ENCODE data around the gene ABRAXAS1. TPM values are rescaled to one million over a fixed set of nuclear protein-coding genes. Genes with fewer than 3 reads are reported as not detected.

Gene ABRAXAS1
- total and polyA plus RNA-seq, 2 of the 8 experiments (the other 6 are each of a cell fraction or from before 2014, with no cell fraction given) = 11.4 to 32.1 TPM

DNA sequence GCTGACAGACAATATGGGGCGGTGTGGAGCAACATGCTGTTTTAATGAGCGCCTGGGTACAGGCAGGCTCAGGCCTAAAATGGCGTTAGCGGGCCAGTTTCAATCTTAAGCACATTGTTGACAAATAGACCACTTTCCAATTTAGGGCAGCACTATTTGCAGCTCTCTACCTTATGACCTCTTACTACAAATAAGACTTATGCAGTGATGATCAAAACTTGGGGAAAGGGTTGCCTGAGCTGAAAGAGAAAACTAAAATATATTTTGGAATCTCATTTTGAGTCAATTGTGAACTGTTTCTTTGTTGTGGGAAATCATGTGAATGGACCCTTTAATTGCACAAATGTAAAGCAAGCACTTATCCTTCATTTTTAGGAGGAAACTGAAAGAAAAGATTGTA, 25.5 kb upstream of the ABRAXAS1 start:
- Histone ChIP-seq H3K79me2 (ENCODE audit: control insufficient read depth in 1 of 2, insufficient read depth in 2 of 2, low read length in 2 of 2) (no peaks in the 10 kb centered on the region), H2AFZ (ENCODE audit: low read length) (no peak overlapping the region), H4K20me1 (replicated peaks in 1 of 2; ENCODE audit: control insufficient read depth in 1 of 2, insufficient read depth in 2 of 2, low read length in 2 of 2) (no peaks in the 10 kb centered on the region)
- TF ChIP-seq PHF8 (conservative IDR thresholded peaks at IDR 0.05; ENCODE audit: low read depth, low read length) (no peak), SIX5 (IDR thresholded peaks at IDR 0.05; ENCODE audit: low read depth, low read length) (no peak), KDM1A (IDR thresholded peaks at IDR 0.05; ENCODE audit: borderline replicate concordance, low read length) (no peak), ZNF274 (IDR thresholded peaks at IDR 0.05; ENCODE audit: borderline replicate concordance, extremely low read depth, low read length) (no peak), EZH2 (IDR thresholded peaks at IDR 0.05; ENCODE audit: low read depth, low read length, severe bottlenecking) (no peak), NANOG (IDR thresholded peaks at IDR 0.05; ENCODE audit: insufficient read depth, low read depth, low read length, poor library complexity, severe bottlenecking) (no peak), CREB1 (IDR thresholded peaks at IDR 0.05) (no peak), YY1 (IDR thresholded peaks at IDR 0.05; ENCODE audit: low read depth, low read length) (no peak), TCF12 (IDR thresholded peaks at IDR 0.05; ENCODE audit: low read depth, low read length) (no peak), JUND (IDR thresholded peaks at IDR 0.05; ENCODE audit: low read length) (no peak), FOSL1 (IDR thresholded peaks at IDR 0.05; ENCODE audit: insufficient read depth, low read depth, low read length) (no peak), TEAD4 (IDR thresholded peaks at IDR 0.05; ENCODE audit: low read depth, low read length) (no peak), POLR2AphosphoS5 (IDR thresholded peaks at IDR 0.05; ENCODE audit: low read depth, low read length) (no peak), GTF2F1 (IDR thresholded peaks at IDR 0.05; ENCODE audit: borderline replicate concordance, low read depth, low read length) (no peak), SP1 (IDR thresholded peaks at IDR 0.05; ENCODE audit: low read depth, low read length) (no peak), BCL11A (IDR thresholded peaks at IDR 0.05; ENCODE audit: low read depth in 2 of 2, low read length in 2 of 2) (no peak)

More for the DNA sequence above, 25.5 kb upstream of the ABRAXAS1 start:
- Histone ChIP-seq H2BK15ac (ENCODE audit: low read length) (no peak overlapping the region), H3K9me3 (ENCODE audit: insufficient read depth in 2 of 2, low read depth in 1 of 2, low read length in 1 of 2) (no peaks in the 10 kb centered on the region), H3K56ac (replicated peaks; ENCODE audit: insufficient read length, low read depth, low read length) (no peak overlapping the region), H2BK5ac (ENCODE audit: low read depth, low read length) (no peak overlapping the region), H3K27me3 (replicated peaks in 1 of 4; ENCODE audit: control insufficient read depth in 3 of 4, extremely low read depth in 1 of 4, insufficient read depth in 3 of 4, low read length in 3 of 4) (no peaks in the 10 kb centered on the region), H3K4me3 (ENCODE audit: extremely low read depth in 1 of 4, insufficient read depth in 2 of 4, low read depth in 3 of 4, low read length in 4 of 4) (no peak overlapping the region), H3K4ac (replicated peaks; ENCODE audit: insufficient read length, low read depth, low read length) (no peak overlapping the region), H3K36me3 (ENCODE audit: control insufficient read depth in 2 of 4, insufficient read depth in 4 of 4, low read length in 3 of 4) (no peaks in the 10 kb centered on the region), H2AK5ac (ENCODE audit: low read depth, low read length) (no peak overlapping the region), H3K9ac (replicated peaks in 1 of 4; ENCODE audit: extremely low read depth in 1 of 4, low read depth in 3 of 4, low read length in 3 of 4) (no peak overlapping the region), H4K91ac (replicated peaks; ENCODE audit: insufficient read length, low read length) (no peak overlapping the region), H4K8ac (ENCODE audit: extremely low read depth, insufficient read depth, low read length) (no peak overlapping the region), H3K4me2 (ENCODE audit: insufficient read depth in 1 of 2, low read depth in 2 of 2, low read length in 2 of 2) (no peak overlapping the region), H3K79me1 (ENCODE audit: low read depth, low read length) (no peaks in the 10 kb centered on the region), H4K5ac (ENCODE audit: insufficient read length, low read depth, low read length) (no peak overlapping the region), H3K27ac (ENCODE audit: low read depth, low read length) (no peak overlapping the region), H2BK20ac (ENCODE audit: low read length) (no peak overlapping the region), H2BK12ac (ENCODE audit: low read depth, low read length) (no peak overlapping the region), H3K23me2 (ENCODE audit: low read depth, low read length) (no peaks in the 10 kb centered on the region), H2BK120ac (replicated peaks; ENCODE audit: low read depth, low read length) (no peak overlapping the region), H3K14ac (ENCODE audit: insufficient read length) (no peak overlapping the region), H3K18ac (ENCODE audit: extremely low read depth, low read length) (no peak overlapping the region), H3K23ac (ENCODE audit: insufficient read length) (no peak overlapping the region), H3K4me1 (replicated peaks in 1 of 4; ENCODE audit: control insufficient read depth in 3 of 4, insufficient read depth in 4 of 4, low read length in 3 of 4) (no peaks in the 10 kb centered on the region)
- POLR2A ChIA-PET (ENCODE audit: partially characterized antibody) = no interaction called here
- CTCF ChIA-PET (ENCODE audit: partially characterized antibody) = interaction anchor here (1.0 to 4.8 kb wide), 12 partner anchors 9 to 941 kb away, joined by 3 to 58 read pairs (median 6); partner anchors contain the start of gene GPAT3
- FAIRE-seq (no peak), DNase-seq (ENCODE audit: low read depth in 1 of 2, low spot score in 2 of 2) (no peak)
- WGBS, 2 experiments (ENCODE audit: extremely low coverage in 1 of 2, insufficient coverage in 1 of 2, insufficient read length in 1 of 2, insufficient replicate concordance in 2 of 2, low coverage in 1 of 2, low lambda C conversion rate in 2 of 2, missing lambda C conversion rate in 1 of 2) = 87% methylated on average over 4 of the region's 4 CpGs; no CpG with 5 or more reads in 1 of the 2 experiments

All from H1 (cell line).